GM18870 (cell line): ENCODE results near the gene HRCT1.
"Not testable (repeated sequence)": the region's sequence is repeated elsewhere in the genome, so short reads cannot be mapped to it uniquely, and the experiment has no call there.

ENCODE experiments used
- ATAC-seq: cut with Tn5 transposase; IDR thresholded peaks from one replicate; pipeline ENCODE4 v1.9.1; 2021; ENCODE audit warnings: moderate library complexity; ENCODE audit not compliant: unreplicated experiment

The HRCT1 gene

DNA sequence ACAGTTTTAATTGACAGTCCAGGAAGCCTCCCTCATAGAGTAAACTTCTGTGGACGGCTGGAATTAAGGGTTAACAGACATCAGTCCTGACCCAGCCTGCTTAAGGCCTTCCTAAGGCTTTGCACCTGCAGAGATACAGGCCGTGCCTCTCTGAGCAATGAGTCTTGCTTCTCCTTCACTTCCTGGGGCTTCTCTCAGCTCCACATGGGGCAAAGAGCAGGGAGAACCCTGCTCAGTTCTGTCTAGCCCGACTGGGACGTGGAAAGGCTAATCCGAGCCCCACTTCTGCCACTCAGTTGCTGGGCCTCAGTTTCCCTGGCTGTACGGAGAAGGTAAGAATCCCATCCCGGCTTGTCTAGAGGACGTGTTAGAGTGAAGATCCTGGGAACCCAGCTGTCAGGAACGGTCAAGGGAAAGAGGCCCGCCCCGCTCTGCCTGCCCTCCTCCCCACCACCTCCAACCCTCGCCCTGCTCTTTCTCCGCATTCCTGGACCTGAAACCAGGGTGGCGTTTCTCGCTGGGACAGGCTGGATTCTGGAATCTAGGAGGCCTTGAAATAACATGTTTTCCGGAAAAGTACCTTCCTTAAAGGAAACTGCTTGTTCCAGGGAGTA lies 9.8 kb downstream of the HRCT1 start:
- no peak for ATAC-seq

DNA sequence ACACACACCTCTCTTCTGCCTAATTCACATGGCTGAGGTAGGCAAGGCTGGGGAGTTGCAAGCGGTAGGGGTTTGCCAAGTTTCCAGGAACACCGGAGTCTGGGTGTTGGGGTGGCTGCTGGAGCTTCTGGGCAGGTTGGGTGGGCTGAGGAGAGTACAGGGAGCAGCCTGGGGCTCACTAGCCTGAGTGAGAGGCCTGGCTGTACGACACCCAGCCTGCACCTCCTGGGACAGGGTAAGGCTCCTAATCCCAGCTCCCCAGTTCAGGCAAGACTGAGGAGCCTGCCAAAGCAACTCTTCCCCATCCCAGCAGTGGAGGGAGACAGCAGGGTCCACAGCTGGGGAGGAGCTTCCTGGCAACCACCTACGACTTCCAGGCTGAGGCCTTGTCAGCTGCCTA lies 11.3 kb downstream of the HRCT1 start:
- ATAC-seq: no peak

DNA sequence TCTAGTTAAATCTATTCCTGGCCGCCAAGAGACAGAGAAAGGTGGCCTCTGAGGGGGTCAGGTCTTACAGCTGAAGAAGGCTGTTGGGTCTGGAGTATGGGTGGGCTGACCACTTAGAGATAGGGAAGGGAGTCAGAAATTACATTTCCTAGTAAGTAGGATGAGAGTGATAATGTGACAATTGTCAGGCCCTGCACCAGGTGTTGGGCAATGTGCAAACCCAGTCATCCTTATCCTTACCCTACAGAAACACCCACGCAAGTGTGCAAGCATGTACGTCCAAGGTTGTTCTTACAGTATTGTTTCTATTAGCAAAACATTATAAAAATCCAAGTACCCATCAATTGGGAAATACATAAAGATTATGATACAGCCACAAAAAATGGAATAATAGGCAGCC lies 12.8 kb downstream of the HRCT1 start:
- no peak for ATAC-seq

DNA sequence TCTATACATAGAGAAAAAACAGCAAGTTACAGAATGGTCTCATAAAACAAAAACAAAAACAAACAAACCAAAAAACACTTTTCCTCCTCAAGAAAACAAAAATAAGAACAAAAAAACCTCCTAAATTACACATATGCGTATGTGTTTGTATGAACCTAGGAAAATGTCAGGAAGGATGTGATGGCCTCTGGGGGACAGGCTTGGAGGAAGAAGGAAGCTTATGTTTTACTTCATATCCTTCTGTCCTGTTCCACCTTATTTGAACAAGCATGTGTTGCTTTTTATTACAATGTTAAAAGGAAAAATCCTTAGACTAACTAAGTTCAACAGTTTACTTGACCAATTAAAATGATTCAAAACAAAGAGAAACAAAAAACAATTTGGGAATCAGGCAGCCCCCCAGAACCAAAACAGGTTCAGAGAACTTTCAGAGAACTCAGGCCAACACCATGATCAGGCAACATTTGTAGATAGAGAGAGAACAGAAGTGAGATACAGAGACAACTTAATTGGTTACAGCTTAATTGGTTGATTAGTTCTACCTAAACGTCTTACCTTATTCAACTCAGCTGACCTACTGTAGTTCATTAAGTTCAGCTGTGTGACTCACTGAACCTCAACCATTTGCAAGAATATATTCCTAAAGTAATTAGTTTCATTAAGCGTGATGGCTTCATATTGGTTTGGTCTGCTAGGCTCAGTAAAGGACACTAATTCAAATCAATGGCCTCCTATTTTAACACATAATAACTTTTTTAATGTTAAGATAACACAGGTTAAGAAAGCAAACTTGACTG lies 13.4 kb downstream of the HRCT1 start:
- no peak for ATAC-seq

DNA sequence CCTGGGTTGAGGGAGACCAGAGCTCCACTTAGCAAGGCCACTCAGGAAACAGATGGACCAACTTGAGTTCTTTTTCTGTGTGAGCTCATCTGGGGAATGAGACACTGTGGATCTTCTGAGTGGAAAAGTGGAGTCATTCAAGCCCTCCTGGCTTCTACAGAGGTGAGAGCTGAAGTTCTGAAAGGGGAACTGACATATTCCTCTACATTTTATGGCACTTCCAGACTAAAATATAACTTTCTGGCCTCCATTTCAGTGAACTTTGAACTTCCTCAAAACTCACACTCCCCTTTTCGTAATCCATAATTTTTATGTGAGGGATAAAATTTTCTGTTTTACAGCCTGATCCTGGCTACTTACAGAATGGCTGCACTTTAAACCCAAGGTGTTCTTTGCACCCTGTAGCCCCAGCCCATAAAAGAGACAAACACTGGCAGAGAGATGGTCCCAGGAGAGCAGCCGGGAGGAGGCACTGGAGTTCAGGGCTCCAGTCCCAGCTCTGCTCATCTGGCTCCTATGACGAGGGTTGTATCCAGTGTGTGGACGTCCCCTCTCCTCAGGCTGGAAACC lies 14.1 kb downstream of the HRCT1 start:
- ATAC-seq: no peak

DNA sequence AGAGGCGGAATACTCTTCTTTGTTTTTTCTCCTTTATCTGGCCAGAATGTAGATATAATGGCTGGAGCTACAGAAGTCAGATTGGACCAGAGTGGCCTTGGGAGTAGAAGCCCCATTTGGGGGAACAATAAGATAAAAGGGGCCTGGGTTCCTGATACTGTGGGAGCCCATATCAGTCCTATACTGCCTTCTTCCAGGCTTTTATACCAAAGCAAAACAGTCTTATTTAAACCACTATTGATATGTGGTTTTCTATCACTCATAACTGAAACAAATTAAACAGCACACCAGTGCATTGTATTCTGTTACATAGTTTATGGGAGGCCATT lies 17.6 kb downstream of the HRCT1 start:
- no peak for ATAC-seq

DNA sequence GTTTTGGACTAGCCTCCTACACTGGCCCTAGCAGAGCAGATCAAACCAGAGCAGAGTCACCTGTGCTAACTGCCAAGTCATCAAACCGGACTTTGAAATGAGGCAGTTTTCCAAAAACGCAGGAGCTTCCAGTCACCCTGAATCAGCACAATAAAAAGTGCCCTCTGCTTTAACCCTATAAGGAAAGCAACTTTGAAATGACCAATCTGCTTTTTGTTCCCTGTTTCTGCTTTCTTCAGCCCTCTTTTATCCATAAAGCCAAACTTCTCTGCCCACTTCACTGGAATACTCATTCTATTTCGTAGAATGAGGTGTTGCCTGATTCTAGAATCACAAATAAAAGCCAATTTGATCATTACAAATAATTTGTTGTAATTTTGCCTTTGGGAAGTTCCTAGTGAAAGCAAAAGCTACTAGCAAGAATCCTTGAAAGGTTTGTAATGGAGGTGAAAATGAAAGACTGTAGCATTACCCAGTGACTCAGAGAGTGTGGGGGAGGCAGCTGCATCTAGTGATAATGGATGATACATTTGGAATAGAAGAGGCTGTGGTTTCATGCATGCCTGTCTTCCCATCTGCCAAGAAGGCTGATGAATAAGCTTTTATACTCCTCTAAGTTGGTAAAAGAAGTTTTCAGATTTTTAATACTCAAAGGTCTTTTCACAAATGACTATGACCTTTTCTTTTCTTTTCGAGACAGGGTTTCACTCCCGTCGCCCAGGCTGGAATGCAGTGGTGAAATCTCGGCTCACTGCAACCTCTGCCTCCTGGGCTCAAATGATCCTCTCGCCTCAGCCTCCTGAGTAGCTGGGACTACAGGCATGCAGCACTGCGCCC lies 18.1 kb downstream of the HRCT1 start:
- no peak for ATAC-seq

DNA sequence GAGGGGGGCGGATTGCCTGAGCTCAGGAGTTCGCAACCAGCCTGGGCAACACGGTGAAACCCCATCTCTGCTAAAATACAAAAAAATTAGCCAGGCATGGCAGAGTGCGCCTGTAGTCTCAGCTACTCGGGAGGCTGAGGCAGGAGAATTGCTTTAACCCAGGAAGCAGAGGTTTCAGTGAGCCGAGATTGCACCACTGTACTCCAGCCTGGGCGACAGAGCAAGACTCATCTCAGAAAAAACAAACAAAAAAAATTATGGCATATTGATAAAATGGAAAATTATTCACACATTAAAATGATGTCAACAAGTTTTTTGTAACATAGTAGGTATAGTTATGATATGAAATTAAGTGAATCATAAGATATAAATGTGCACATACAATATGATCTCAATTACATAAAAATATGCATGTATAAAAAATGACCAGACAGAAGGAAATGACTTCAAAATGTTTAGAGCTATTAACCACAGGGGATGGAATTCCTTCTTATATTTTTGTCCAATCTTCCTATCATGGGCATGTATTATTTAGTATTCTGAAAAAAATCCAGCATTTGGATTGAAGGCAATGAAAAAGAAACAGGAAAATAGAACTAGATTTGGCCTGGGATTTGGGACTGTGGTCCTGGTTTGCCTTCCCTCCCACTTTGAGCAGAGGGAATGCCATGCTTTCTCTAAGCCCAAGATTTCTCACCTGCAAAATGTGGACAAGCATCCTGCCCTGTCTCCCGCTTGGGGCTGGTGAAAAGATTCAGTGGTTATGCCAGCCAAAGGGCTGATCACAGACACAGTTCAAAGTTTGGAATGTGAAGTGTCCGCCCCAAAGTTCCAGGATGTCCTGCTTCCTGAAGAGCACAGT lies 22.8 kb downstream of the HRCT1 start:
- no peak for ATAC-seq

DNA sequence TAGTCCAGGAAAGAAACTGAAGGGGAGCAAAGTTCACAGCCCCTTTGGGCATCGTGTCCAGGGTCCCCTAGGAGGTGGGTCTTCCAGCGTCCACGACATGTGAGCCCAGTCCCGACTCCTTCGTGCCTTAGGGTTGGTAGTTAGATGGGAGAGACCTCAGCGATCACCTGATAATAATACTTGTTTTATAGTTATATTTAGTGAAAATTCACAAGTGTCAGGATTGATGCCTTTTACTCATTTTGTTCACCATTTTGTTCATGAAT lies 23.4 kb downstream of the HRCT1 start:
- ATAC-seq: no peak

DNA sequence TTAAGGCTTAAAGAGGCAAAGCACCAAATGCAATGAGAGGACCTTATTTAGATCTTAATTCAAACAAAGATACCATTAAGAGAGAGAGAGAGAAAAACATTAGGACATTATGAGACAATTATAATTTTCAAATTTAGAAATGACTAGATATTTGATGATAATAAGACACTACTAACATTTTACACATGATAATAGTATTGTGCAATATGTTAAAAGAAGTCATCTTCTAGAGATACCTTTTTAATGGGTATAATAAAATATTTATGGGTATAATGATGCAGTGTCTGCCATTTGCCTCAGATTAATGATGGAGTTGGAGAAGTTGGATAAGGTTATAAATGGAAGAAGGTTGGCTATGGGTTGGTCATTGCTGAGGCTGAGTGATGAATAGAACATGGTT lies 24.5 kb downstream of the HRCT1 start:
- no peak for ATAC-seq

DNA sequence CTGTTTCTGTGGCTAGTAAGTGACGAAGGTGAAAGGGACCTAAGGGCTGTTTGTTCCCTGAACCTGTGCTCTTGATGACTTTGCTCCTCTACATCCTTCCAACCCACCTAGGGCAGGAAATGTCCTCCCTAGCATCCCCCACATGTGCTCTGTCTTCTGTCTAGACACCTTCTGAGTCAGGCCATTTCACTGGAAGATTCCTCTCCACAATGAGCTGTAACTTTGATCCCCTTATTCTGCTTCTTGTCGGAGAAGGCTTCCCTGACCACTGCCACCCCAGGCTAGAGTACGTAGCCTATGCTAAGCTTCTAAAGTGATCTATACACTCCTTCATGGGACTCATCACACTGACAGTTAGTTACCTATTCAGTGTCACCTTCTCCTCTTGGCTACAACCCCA lies 25.0 kb downstream of the HRCT1 start:
- ATAC-seq: no peak

DNA sequence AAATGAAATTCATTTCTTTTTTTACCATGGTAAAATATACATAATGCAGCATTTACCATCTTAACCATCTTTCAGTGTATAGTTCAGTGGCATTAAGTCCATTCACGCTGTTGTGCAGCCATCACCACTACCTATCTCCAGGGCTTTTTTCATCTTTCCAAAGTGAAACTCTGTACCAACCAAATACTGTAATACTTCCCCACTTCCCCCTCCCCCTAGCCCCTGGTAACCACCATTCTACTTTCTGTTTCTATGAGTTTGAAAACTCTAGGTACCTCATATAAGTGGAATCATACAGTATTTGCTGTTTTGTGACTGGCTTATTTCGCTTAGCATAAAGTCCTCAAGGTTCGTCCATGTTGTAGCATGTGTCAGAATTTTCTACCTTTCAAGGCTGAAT lies 26.7 kb downstream of the HRCT1 start:
- no peak for ATAC-seq

DNA sequence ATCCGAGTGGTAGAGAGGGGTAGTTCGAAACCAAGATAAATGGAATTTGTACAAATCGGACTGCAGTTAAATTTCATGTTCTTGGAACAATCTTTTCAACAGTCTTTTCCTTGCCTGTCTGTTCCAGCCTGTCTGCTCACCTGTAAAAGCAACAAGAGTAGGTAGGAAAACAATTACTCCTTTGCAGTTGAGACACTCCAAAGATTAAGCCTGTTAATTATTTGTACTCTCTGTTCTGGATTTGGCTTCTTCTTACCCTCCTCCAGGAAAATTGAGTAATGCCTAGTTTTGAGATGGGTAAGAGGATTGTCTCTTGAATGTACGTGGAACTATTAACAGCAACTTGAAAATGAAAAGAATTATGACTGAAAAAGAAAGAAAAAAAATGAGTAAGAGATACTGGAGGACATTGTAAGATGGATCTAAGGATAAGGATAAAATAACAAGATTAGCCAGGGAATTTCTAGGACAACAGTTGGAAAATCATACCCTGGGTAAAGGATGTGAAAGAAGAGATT lies 27.6 kb downstream of the HRCT1 start:
- no peak for ATAC-seq

DNA sequence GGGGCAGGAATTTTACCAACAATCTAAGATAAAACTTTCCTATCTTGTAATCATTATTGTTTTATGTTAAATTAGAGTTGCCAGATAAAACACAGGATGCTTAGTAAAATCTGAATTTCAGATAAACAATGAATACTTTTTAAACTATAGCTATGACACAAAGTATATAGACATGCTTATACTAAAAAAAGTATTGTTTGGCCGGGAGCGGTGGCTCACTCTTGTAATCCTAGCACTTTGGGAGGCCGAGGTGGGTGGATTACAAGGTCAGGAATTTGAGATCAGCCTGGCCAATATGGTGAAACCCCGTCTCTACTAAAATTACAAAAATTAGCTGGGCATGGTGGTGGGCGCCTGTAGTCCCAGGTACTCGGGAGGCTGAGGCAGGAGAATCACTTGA lies 28.1 kb downstream of the HRCT1 start:
- ATAC-seq: not testable (repeated sequence)

DNA sequence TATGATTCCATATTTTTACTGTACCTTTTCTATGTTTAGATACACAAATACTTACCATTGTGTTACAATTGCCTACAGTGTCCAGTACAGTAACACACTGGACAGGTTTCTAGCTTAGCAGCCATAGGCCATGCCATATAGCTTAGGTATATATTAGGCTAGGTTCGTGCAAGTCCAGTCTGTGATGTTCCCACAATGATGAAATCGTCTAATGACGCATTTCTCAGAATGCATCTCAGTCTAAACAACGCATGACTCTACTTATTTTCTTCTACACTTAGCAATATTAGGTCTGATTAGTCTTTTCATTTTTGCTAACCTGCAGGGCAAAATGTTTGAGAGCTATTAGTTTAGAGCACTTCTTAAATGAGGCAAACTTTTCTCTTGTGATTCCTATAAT lies 29.3 kb downstream of the HRCT1 start:
- ATAC-seq: no peak

DNA sequence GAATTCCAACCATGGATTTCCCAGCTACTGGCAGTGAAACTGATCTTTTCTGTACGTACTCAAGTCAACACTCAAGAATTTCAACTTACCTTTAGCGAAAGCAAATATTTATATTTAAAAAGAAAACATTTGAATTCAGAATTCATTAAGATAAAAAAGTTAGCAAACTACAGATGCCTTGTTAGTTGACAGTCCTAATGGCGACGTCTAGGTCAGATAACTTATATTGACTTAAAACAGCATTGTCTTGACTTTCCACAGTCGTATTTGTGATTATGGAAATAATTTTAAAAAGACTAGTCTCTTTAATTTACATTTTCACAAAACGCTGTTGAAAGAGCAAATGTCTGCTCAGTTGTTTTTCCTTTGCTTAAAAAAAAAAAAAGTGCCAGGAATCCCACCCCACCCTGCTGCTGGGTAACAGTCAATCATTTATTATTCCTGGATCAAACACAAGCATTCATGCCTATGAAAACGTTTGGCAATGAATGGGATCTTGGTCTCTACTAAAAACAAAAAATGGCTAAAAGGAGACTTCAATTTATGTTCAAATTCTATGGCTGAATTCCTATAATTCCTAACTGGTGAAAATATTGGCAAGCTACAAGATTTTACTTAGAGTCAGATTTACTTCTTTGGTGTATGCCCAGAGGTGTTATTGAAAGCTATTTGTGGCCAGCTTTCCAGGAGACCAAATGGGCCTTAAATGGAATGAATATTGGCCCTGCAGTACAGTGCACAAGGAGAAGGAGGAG lies 29.9 kb downstream of the HRCT1 start:
- no peak for ATAC-seq

DNA sequence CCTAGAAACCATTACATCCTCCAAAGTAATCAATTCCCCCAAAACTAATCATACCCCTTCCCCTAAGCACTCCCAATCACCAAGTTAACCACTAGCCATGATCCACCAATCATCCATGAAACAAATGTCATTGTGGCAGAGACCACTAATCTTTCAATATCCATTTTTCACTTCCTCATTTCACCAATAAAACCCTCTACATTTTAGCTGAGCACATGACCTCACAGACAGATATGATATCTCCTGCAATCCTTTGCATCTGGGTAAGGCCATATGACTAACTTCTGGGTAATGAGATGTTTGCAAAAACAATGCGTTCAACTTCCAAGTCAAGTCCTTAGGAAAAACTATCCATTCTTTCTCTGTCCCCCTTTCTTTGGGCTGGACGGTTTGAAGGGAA lies 31.2 kb downstream of the HRCT1 start:
- no peak for ATAC-seq

DNA sequence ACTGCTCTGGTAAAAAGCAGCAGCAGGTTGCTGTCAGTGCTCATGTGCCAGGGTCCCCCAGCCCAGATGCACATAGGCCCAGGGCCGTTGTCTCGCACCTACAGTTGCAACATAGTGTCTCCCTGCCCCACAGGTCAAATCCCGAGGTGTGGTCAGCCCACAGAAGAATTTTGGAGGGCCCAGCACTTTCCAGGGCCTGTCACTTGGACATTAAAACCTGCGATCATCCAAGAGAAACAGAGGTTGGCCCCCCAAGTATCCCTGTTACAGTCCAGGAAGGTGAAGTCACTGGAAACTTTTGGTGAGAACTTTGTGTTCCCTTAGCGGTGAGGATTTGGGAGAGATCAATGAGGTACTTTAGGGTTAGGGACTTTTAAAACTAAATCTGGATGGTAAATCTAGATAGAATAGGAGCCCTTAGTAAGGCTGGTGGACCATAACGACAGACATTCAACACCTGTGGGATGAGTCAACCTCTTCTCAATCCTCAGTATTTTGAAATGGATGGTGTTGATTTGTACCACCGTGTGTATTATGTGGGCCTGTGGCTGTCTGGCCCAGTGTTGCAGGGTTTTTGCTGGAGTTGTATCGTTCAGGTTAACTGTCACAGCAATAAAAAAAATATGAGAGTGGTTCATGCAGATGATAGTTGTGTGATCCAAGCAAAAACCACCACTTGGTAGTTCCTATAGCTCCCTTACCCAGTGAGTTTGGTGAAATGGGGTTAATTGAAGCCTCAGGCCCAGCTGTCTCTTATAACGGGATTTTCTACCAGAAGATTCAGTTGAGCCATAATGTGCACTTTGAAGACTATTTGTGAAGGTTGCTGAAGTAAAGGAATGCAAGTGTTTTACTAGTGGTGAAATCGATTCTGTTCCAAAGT lies 32.7 kb downstream of the HRCT1 start:
- ATAC-seq: no peak

DNA sequence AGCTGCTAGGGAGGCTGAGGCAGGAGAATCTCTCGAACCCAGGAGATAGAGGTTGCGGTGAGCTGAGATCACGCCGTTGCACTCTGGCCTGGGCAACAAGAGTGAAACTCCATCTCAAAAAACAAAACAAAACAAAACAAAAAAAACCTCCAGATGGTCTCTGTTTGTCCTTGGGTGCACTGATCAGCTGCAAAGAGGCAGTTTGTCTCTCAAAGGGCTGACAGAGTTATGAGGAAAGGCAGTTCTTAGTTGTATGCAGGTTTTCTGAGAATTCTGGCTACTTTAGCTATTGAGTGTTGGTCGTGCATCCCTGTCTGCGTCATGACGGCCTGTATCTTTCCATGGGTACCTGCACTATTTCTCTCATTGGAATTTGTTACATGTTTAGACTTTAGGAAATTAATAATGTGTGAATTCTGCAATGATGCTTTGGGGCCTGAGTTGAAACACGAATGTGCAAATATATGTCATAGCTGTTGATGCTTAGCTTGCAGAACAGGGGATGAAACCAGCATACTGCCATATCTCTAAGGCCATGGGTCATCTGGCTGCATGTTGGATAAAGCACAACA lies 33.8 kb downstream of the HRCT1 start:
- no peak for ATAC-seq
